Large intestine (tissue), 3 donors: ENCODE measurements around the gene OTOG. TPM values are rescaled to one million over a fixed set of nuclear protein-coding genes. Genes with fewer than 3 reads are reported as not detected.

Experiments used
- DNase-seq, 2 donors: peaks; one replicate each; pipeline versions ENCODE4 v3.0.0 to v3.0.0-alpha.2; 2013
- H3K27ac ChIP-seq: one replicate; pipeline ENCODE4 v1.5.1; 2013; ENCODE audit warnings: low read length
- H3K27me3 ChIP-seq: 2 replicates; pipeline ENCODE4 v1.6.1; 2013; ENCODE audit warnings: low read length; ENCODE audit not compliant: control insufficient read depth, insufficient read depth
- H3K36me3 ChIP-seq: 2 replicates; pipeline ENCODE4 v1.6.1; 2013; ENCODE audit warnings: low read length; ENCODE audit not compliant: control insufficient read depth, insufficient read depth
- H3K4me1 ChIP-seq: one replicate; pipeline ENCODE4 v1.6.1; 2013; ENCODE audit warnings: low read length; ENCODE audit not compliant: control insufficient read depth, insufficient read depth
- H3K4me3 ChIP-seq: one replicate; pipeline ENCODE4 v1.5.1; 2013; ENCODE audit warnings: low read length
- H3K9me3 ChIP-seq: one replicate; pipeline ENCODE4 v1.6.1; 2013; ENCODE audit warnings: mild to moderate bottlenecking, low read depth, low read length, moderate library complexity; ENCODE audit not compliant: control insufficient read depth
- WGBS: methylation state at CpG from one replicate; pipeline ENCODE4 v1.1.5; 2013; ENCODE audit warnings: low lambda C conversion rate; ENCODE audit not compliant: insufficient coverage; 5-methylcytosine and 5-hydroxymethylcytosine counted together
- polyA plus RNA-seq: library from polyadenylated mRNA; unstranded; fragments of 120-200 nt; gene quantifications from one replicate; pipeline ENCODE4 v1.2.1, GENCODE V29; 2013

OTOG gene
- polyA plus RNA-seq, 1 donor, result 0.10 TPM

DNA sequence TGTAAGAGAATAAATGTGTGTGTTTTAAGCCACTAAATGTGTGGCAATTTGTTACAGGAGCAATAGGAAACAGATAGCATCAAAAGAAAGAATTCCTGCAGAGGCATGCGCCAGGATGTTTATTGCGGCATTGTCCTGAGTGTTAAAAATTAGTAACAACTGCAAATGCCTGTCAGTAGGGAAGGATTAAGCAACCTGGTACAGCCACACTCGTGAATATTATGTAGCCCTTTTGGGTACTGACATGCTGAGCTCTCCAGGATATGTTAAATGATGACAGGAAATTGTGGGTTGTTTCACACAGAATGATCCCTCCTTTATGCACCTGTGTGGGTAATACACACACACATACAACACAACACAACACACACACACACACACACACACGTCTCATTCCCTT, 102.6 kb downstream of the OTOG start:
- Histone ChIP-seq H3K4me1 (peaks cover 4% of the 10 kb centered on the region), H3K27me3 (peaks cover 11% of the 10 kb centered on the region), H3K36me3 (no peaks in the 10 kb centered on the region), H3K27ac (no peak overlapping the region), H3K4me3 (no peak overlapping the region), H3K9me3 (no peaks in the 10 kb centered on the region)
- DNase-seq, result no peak
- no CpG with 5 or more reads among the region's 4 CpGs for WGBS

DNA sequence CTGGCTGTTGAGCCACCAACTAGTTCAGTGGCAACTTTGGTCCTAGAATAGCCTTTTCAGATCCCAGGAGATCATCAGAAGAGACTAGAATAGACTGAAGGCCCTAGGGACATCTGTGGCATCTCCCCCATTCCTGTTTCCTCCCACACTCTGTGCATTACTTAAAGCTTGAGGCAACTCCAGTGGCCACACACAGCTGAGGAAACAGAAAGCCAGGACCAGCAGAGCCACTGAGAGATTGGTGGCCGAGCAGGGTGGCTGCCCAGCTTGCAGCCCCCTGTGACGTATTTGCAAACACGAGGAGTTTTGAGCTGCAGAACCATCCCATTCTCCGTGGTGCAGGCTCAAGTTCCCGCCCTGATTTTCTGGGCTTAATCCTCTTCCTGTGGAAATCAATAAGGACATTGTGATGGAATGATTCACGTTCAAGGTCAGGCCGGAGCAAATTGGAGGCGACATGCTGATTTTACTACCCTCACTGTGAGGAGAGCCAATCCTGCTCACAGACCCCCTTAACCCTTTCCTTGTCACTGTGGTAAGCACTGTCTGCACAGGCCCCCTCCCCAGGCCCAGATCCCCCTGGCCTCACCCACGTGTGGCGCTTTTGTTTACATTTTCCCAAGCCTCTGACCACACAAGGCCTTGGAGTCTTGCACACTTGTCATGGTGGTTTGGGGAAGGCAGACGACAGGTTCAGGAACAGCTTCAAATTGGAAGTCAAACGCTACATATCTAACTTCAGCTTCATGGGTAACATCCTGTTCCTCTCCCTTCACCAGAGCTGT, 103.3 kb downstream of the OTOG start:
- DNase-seq, result no peak
- Histone ChIP-seq H3K4me1 (peaks cover 4% of the 10 kb centered on the region), H3K36me3 (no peaks in the 10 kb centered on the region), H3K27me3 (peaks cover 9% of the 10 kb centered on the region), H3K9me3 (no peaks in the 10 kb centered on the region), H3K4me3 (no peak overlapping the region), H3K27ac (no peak overlapping the region)
- 42% methylated on average over 2 of the region's 12 CpGs for WGBS

DNA sequence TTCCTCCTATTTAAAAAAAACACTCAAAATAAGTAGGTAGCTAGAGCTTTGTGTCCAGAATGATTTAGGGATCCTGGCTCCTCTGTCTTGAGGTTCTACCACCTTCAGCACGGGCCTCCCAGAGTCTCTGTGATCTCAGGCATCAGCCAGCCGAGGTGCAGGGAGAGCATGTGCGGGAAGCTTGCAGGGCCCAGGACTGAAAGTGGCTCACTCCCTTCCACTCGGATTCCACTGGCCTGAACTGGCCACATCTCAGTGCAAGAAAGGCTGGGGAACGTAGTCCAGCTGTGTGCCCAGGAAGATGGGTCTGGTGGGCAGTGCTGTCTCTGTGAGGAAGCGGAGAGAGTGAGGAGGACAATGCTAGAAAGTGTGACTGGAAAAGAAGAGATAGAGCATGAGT, 104.0 kb downstream of the OTOG start:
- Histone ChIP-seq H3K4me1 (peaks cover 4% of the 10 kb centered on the region), H3K27ac (no peak overlapping the region), H3K4me3 (no peak overlapping the region), H3K27me3 (peaks cover 9% of the 10 kb centered on the region), H3K36me3 (no peaks in the 10 kb centered on the region), H3K9me3 (peaks cover 2% of the 10 kb centered on the region)
- 82% methylated on average over 3 of the region's 6 CpGs for WGBS
- no peak for DNase-seq

DNA sequence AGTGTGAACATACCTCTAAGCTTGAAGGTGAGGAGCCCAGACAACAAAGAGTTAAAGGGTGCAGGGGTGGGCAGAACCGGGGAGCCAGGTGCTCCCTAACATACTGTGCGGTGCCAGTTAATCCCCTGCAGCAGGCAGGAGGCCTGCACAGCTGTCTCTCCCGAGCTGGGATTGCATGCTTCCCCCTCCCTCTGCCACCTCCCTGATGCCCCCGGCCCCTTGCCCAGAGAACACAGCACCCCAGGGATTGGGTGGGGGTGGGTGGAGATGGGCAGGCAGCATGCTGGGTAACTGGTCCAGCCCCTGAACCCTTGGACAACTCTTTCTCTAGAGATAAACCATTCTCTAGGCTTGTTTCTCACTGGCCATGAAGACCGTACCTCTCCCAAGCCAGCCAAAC, 104.6 kb downstream of the OTOG start:
- Histone ChIP-seq H3K9me3 (peaks cover 3% of the 10 kb centered on the region), H3K4me1 (peaks cover 4% of the 10 kb centered on the region), H3K27ac (no peak overlapping the region), H3K27me3 (peaks cover 9% of the 10 kb centered on the region), H3K36me3 (no peaks in the 10 kb centered on the region), H3K4me3 (no peak overlapping the region)
- DNase-seq, result no peak
- WGBS, result no CpG with 5 or more reads among the region's 5 CpGs

DNA sequence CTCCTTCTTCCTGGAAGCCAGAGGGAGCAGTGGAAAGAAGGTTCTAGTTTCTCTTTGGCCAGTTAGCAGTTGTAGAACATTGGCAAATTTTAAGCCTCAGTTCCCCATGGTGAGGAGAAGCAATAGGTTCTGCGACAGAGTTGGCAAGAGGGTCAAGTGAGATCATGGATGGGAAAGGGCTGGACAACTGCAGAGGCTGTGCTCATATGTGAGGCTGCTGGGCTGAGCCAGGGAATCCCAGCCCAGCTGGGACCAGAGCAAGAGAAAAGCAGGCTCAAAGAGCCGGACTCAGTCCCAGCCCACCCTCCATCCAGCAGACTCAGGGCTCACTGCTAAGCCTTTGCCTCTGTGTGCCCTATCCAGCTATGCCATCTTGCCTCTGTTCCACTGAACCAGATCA, 105.5 kb downstream of the OTOG start:
- H3K9me3 ChIP-seq, result peaks cover 3% of the 10 kb centered on the region
- peaks cover 9% of the 10 kb centered on the region for H3K27me3 ChIP-seq
- H3K36me3 ChIP-seq, result no peaks in the 10 kb centered on the region
- WGBS, result no CpG with 5 or more reads among the region's 2 CpGs
- no peak overlapping the region for H3K27ac ChIP-seq
- no peak for DNase-seq
- H3K4me1 ChIP-seq, result peaks cover 4% of the 10 kb centered on the region
- H3K4me3 ChIP-seq, result no peak overlapping the region

DNA sequence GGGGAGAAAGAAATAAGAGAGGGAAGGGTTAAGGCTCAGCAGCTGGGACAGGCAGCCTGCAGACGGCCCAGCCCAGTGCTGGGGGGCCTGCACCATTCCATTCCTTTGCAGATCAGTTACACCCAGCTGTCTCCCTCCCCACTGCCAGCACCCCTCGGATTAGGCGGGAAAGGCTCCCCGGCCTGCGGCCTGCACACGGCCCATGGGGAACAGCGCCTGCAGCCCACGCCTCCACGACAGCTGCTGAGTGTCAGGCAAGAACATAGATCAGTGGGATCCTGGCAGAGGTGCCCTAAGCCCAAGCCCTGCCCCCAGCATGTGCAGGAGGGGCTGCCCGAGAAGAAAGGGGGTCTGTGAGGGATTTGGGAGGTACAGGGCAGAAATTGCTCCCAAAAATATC, 106.6 kb downstream of the OTOG start:
- no peak overlapping the region for H3K4me3 ChIP-seq
- H3K27me3 ChIP-seq, result peaks cover 9% of the 10 kb centered on the region
- no peak overlapping the region for H3K27ac ChIP-seq
- H3K9me3 ChIP-seq, result peaks cover 3% of the 10 kb centered on the region
- no peaks in the 10 kb centered on the region for H3K36me3 ChIP-seq
- H3K4me1 ChIP-seq, result peaks cover 2% of the 10 kb centered on the region
- no peak for DNase-seq
- no CpG with 5 or more reads among the region's 10 CpGs for WGBS

DNA sequence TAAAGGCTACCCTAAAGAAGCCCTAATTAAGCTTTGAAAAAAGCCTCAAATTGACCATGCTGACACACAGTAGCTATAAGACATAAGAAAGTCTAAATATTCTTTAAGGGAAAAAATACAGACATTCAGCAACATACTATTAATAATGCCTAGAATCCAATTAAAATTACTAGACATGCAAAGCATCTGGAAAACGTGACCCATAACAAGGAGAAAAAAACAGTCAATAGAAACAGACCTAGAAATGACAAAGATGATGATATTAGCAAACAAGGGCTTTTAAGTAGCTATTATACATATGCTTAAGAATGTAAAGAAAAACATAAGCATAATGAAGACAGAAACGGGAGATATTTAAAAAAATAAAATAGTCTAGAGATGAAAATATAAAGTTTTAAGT, 108.6 kb downstream of the OTOG start:
- Histone ChIP-seq H3K9me3 (peaks cover 3% of the 10 kb centered on the region), H3K27ac (no peak overlapping the region), H3K36me3 (no peaks in the 10 kb centered on the region), H3K27me3 (peaks cover 9% of the 10 kb centered on the region), H3K4me3 (no peak overlapping the region), H3K4me1 (no peaks in the 10 kb centered on the region)
- 79% methylated on average over 1 of the region's 2 CpGs for WGBS
- DNase-seq, result no peak

DNA sequence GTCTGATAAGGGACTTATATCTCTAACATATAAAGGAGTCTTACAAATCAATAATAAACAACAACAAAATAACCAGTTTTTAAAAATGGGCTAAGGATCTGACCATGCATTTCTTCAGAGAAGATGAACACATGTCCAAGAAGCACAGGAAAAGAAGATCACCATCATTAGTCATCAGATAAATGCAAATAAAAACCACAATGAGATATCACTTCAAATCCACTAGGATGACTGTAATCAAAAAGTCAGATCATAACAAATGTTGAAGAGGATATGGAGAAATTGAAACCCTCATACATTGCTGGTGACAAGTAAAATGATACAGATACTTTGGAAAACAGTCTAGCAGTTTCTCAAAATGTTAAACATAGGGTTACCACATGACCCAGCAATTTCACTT, 111.2 kb downstream of the OTOG start:
- Histone ChIP-seq H3K4me1 (no peaks in the 10 kb centered on the region), H3K9me3 (peaks cover 3% of the 10 kb centered on the region), H3K27ac (no peak overlapping the region), H3K4me3 (no peak overlapping the region), H3K36me3 (no peaks in the 10 kb centered on the region), H3K27me3 (no peaks in the 10 kb centered on the region)
- no peak for DNase-seq

DNA sequence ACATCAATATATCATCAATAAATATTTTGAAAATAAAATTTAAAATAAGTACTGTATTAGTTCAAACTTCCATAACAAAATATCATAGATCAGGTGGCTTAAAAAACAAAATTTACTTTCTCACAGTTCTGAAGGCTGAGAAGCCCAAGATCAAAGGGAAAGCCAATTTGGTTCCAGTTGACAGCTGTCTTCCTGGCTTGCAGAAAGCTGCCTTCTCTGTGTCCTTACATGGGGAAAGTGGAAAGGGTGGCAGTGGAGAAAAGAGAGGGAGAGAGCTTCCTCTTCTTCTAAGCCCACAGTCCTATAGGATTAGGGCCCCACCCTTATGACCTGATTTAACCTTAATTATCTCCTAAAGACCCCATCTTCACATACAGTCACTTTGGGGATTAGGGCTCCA, 121.1 kb downstream of the OTOG start:
- Histone ChIP-seq H3K27me3 (peaks cover 9% of the 10 kb centered on the region), H3K36me3 (no peaks in the 10 kb centered on the region), H3K9me3 (no peaks in the 10 kb centered on the region), H3K4me1 (no peaks in the 10 kb centered on the region), H3K27ac (no peak overlapping the region), H3K4me3 (no peak overlapping the region)
- DNase-seq, result no peak

DNA sequence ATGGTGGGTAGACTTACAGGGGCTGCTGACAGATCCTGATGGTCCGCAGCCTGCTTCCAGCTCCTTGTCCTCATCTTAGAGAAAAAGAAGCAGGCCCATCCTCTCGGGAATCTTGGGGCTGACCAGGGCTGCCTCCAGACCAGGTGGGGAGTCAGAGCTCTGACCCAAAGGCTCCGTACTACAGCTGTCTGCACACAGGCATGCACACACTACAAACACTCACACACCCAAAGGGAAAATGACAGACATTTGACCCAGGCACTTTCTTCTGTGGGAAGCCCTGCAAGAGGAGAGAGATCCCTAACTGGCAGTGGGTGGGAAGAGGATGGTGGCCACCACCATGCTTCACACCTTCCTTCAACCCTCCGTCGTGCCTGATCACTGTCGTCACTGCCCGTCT, 125.4 kb downstream of the OTOG start:
- Histone ChIP-seq H3K36me3 (no peaks in the 10 kb centered on the region), H3K4me3 (no peak overlapping the region), H3K9me3 (no peaks in the 10 kb centered on the region), H3K27ac (no peak overlapping the region), H3K27me3 (peaks cover 9% of the 10 kb centered on the region), H3K4me1 (no peaks in the 10 kb centered on the region)
- no peak for DNase-seq
- WGBS, result 97% methylated on average over 4 of the region's 7 CpGs

DNA sequence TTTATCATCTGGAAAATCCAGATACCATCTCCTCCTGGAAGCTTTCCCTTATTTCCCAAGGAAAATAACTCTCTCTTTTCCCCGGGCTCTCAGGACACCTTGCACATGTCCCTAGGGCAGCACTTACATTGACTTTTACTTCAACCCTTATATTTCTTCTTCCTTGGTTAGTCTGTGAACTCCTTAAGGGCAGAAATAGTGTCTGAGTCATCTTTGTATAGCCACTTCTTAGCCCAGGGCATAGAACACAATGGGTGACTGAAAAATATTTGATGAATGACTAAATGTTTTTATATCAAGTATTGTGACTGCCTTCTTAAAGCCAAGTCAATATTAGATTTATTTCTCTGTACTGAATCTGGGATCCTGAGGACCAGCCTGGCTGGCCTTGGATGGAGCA, 126.9 kb downstream of the OTOG start:
- WGBS, result 100% methylated on average over 1 of the region's 1 CpG
- no peaks in the 10 kb centered on the region for H3K4me1 ChIP-seq
- H3K36me3 ChIP-seq, result no peaks in the 10 kb centered on the region
- H3K27me3 ChIP-seq, result peaks cover 9% of the 10 kb centered on the region
- no peak overlapping the region for H3K27ac ChIP-seq
- no peak for DNase-seq
- no peak overlapping the region for H3K4me3 ChIP-seq
- no peaks in the 10 kb centered on the region for H3K9me3 ChIP-seq
